ENCODE results near the gene PRKG1. TPM values are rescaled to one million over a fixed set of nuclear protein-coding genes. Genes with fewer than 3 reads are reported as not detected.
A peak's percentile ranks its signal among the peaks of the same experiment; 100 is the strongest.

PRKG1 gene
- total and polyA plus RNA-seq, 8 donors: 1.2 to 9.6 (median 2.9) TPM

DNA sequence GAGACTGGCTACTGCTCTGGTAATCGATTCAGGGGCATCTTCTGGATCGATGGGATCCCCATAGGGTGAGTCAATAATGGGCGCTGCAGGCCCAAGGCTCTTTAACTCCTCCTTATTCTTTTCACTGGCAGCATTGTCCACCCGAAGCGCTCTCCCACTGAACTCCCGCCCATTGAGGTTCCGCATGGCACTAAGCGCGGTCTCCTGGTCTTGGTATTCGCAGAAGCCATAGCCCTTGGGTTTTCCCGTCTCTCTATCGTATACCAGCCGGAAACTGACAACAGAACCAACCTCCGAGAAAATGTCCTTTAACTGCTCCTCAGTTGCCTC is 624.8 kb downstream of the PRKG1 start:
- DNase-seq (no peak), FAIRE-seq (no peak), ATAC-seq (peak; percentile 17 to 42 (median 38))
- Histone ChIP-seq H3K4me1 (peaks cover 19 to 28% (median 26%) of the 10 kb centered on the region in 3 donors), H3K9me3 (no peaks in the 10 kb centered on the region), H3K36me3 (no peaks in the 10 kb centered on the region), H3K27ac (peak overlapping the region; percentile 82 to 95 (median 94)), H3K27me3 (no peaks in the 10 kb centered on the region), H3K4me3 (peak overlapping the region; percentile 52 to 67 (median 64))
- TF ChIP-seq, protein P1, sequence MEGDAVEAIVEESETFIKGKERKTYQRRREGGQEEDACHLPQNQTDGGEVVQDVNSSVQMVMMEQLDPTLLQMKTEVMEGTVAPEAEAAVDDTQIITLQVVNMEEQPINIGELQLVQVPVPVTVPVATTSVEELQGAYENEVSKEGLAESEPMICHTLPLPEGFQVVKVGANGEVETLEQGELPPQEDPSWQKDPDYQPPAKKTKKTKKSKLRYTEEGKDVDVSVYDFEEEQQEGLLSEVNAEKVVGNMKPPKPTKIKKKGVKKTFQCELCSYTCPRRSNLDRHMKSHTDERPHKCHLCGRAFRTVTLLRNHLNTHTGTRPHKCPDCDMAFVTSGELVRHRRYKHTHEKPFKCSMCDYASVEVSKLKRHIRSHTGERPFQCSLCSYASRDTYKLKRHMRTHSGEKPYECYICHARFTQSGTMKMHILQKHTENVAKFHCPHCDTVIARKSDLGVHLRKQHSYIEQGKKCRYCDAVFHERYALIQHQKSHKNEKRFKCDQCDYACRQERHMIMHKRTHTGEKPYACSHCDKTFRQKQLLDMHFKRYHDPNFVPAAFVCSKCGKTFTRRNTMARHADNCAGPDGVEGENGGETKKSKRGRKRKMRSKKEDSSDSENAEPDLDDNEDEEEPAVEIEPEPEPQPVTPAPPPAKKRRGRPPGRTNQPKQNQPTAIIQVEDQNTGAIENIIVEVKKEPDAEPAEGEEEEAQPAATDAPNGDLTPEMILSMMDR (IDR thresholded peaks at IDR 0.05): no peak
- 0% methylated on average over 14 of the region's 14 CpGs for WGBS, 2 donors
- intact Hi-C loops (cut with DNase I): no loop called here

DNA sequence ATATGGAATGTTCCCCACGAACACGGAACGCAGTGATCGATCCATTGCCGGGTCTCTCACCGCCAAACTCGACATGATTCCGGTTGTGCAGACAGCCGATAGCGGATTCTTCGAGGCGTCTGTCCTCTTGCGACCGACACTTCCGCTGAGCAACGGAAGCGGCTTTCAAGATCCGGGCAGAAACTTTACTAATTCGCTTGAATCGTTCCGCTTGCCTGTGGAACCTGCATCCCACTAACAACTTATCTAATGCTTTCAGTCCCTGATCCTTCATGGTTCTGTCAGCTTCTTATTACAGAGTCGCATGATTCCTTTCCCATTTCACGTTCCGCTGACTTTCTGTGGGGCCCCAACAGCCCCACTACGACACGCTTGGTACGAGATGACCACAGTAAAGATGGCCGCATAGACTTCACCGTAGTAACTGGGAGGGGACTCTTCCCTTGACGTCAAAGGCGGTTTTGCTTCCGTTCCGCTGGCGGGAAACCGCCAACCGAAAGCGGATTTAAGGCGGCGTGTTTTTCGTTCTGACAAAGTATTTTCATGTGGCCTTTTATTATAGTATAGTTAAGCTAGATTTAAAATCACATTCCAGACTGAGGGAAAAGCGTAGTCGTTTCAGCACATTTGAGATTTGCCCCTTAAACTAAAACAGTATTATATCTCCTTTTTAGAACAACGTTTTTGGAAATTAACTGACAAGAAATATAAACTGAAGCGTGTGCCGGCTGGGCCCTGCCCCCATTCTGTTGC is 625.4 kb downstream of the PRKG1 start, which contains the start of gene CSTF2T:
Gene CSTF2T (minus strand): TSS at position 121 of the 753 bp plus-strand sequence. CDS start 46 bp downstream, at position 75.
- intact Hi-C loops (cut with DNase I): no loop called here
- no peaks in the 10 kb centered on the region for H3K27me3 ChIP-seq
- H3K36me3 ChIP-seq: no peaks in the 10 kb centered on the region
- H3K9me3 ChIP-seq: no peaks in the 10 kb centered on the region
- DNase-seq (peak; percentile 80 to 92 (median 88)), FAIRE-seq (peak; percentile 85), ATAC-seq (peak; percentile 95 to 99 (median 96))
- H3K27ac ChIP-seq: peak within 1 kb of the TSS; percentile 82 to 95 (median 94)
- TF ChIP-seq, protein P1 (IDR thresholded peaks at IDR 0.05): no peak
- WGBS, 2 donors: 0% methylated on average over 45 of the region's 45 CpGs
- H3K4me1 ChIP-seq: peaks cover 19 to 28% (median 26%) of the 10 kb centered on the region in 3 donors
- peak within 1 kb of the TSS; percentile 52 to 67 (median 64) for H3K4me3 ChIP-seq

DNA sequence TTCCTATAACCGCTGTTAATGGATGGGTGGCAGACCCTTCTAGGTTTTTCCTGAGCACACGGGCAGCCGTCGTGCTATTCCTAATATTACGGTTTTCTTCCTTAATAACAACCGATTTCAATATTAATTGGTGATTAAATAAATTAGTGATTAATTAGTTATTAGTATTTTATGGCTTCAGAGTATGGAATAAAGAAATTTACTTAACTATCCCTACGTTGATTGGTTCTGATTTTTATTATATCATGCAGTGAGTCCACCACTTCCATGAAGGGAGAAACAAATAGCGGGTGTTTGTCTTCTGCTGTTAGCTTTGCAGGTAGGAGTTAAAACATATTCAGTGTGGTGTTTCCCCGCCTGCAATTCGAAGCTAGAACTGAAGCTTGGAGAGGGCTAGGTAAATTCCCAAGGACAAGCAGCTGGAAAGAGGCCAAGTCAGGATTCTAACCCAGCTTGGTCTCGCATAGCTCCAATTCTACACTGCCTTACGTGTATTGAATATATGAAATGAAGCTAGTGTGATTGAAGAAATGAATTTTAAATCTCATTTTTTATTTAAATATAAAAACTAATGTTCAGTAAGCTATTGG is 626.0 kb downstream of the PRKG1 start:
- Histone ChIP-seq H3K27ac (peak overlapping the region; percentile 82 to 95 (median 94)), H3K4me1 (peaks cover 19 to 28% (median 24%) of the 10 kb centered on the region in 3 donors), H3K9me3 (no peaks in the 10 kb centered on the region), H3K36me3 (no peaks in the 10 kb centered on the region), H3K27me3 (no peaks in the 10 kb centered on the region), H3K4me3 (peak overlapping the region; percentile 52 to 67 (median 64))
- intact Hi-C loops (cut with DNase I): no loop called here
- TF ChIP-seq, protein P1 (IDR thresholded peaks at IDR 0.05): no peak
- peak in 3 of 6 donors; percentile 55 to 71 (median 61) for DNase-seq
- FAIRE-seq: peak; percentile 5
- peak; percentile 45 to 71 (median 66) for ATAC-seq
- 4 to 5% methylated on average over 12 of the region's 12 CpGs for WGBS, 2 donors

DNA sequence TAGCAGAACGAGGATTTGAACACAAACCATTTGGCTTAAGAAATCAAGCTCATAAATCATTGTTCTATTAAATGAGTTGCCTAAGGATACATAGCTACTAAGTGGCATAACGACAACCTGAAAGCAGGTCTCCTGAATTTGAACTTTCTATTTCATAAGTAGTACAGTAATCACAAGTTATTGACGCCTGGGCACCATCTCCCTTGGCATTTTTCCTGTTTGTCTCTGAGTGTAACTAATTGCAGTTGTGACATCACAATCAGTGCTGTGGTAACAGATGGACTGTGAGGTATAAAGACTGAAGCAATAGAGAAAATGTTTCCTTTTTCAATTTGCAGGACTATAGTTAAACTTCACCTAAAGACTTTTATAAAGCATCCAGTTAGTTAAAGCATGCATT is 631.5 kb downstream of the PRKG1 start:
- no peak overlapping the region for H3K27ac ChIP-seq
- no peak for DNase-seq
- TF ChIP-seq, protein P1 (IDR thresholded peaks at IDR 0.05): no peak
- H3K36me3 ChIP-seq: no peaks in the 10 kb centered on the region
- intact Hi-C loops (cut with DNase I): no loop called here
- peaks cover 0 to 5% (median 5%) of the 10 kb centered on the region in 3 donors for H3K4me1 ChIP-seq
- no peaks in the 10 kb centered on the region for H3K9me3 ChIP-seq
- WGBS, 2 donors: 54 to 55% methylated on average over 3 of the region's 3 CpGs
- no peak for FAIRE-seq
- ATAC-seq: peak in 2 of 4 donors; percentile 44
- H3K27me3 ChIP-seq: no peaks in the 10 kb centered on the region
- H3K4me3 ChIP-seq: no peak overlapping the region
